Measurements from ENCODE around the gene F10. TPM values are rescaled to one million over a fixed set of nuclear protein-coding genes. Genes with fewer than 3 reads are reported as not detected.
"Not testable (repeated sequence)": the region's sequence is repeated elsewhere in the genome, so short reads cannot be mapped to it uniquely, and the experiment has no call there.

Gene F10
- total RNA-seq, 2 donors from 2014 or later: 25.5 to 31.5 TPM

DNA sequence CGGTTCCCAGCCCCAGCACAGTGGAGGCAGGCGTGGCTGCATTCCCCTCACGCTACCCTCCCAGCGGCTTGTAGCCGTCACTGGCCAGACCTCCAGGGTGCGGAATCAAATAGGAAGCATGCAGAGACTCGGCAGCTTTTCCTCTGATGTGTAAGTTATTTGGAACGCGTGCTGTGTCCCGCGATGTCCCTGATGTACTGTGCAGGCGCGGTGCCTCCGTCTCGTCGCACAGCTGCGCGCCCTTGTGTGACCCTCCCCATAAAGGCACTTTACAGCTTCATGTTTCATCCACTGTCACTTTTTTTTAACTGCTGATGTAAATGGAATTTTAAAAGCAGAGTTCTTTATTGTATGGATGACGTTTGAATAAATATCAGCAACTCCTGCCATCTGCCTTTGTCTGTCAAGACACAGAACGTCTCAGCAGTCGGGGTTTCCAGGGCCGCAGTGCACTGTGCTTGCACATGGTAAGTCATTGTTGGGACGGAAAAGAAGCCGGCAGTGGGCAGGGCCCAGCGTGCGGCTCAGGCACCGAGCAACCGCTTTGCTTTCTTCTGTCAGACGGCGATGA lies 24.4 kb upstream of the F10 start:
- DNase-seq (ENCODE audit: low spot score) (no peak), ATAC-seq (ENCODE audit: insufficient number of reproducible peaks, low FRiP score, low read depth) (no peak)
- Histone ChIP-seq H3K4me3 (no peak overlapping the region), H3K27me3 (replicated peaks; ENCODE audit: insufficient read depth) (no peaks in the 10 kb centered on the region), H3K4me1 (ENCODE audit: control insufficient read depth in 1 of 2, low read depth in 2 of 2) (no peaks in the 10 kb centered on the region), H3K27ac (no peak overlapping the region), H3K9me3 (no peaks in the 10 kb centered on the region), H3K36me3 (no peaks in the 10 kb centered on the region)
- no peak for TF ChIP-seq CTCF (IDR thresholded peaks at IDR 0.05)

DNA sequence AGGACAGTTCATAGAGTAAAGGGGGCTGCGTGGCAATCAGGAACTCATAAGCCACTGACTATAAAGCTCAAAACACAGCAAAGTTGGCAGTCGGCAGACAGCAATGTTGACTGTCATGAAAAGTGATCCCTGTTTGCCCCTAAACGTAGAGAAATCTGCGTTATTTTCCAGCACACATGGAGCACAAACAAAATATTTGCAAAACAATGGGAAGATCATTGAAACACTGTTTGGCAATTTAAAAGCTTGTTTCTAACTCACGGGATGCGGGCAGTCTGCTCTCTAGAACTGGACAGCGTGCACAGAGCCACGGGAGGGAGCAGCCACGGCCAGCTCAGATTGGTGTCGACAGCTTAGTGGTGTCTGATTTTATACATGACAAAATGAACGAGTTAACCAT lies 23.5 kb upstream of the F10 start:
- H3K9me3 ChIP-seq: no peaks in the 10 kb centered on the region
- H3K27ac ChIP-seq: no peak overlapping the region
- no peak for TF ChIP-seq CTCF (IDR thresholded peaks at IDR 0.05)
- no peak for DNase-seq (ENCODE audit: low spot score)
- H3K36me3 ChIP-seq: no peaks in the 10 kb centered on the region
- no peaks in the 10 kb centered on the region for H3K27me3 ChIP-seq (replicated peaks; ENCODE audit: insufficient read depth)
- H3K4me3 ChIP-seq: no peak overlapping the region
- no peaks in the 10 kb centered on the region for H3K4me1 ChIP-seq (ENCODE audit: control insufficient read depth in 1 of 2, low read depth in 2 of 2)
- ATAC-seq (ENCODE audit: insufficient number of reproducible peaks, low FRiP score, low read depth): no peak

DNA sequence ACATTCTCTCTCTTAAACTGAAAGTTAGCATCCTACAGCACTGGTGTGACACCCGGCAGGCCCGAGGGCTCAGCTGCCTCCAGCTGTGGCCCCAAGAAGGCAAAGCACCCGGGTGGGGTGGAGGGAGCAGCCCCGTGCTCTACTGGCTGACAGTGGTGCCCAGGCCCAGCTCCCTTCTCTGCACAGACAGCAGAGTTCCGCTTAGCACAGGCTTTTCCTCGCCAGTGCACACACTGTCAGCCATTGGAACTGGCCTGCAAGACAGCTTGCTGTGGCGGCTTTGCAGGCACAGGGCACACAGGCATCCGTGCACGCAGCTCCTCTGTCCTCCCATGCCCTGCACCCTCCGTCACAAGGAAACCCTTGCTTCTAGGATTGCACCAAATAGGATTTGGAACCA lies 20.3 kb upstream of the F10 start:
- not testable (repeated sequence) for H3K27ac ChIP-seq; H3K4me1 ChIP-seq (ENCODE audit: control insufficient read depth in 1 of 2, low read depth in 2 of 2); DNase-seq (ENCODE audit: low spot score); H3K9me3 ChIP-seq; H3K36me3 ChIP-seq; ATAC-seq (ENCODE audit: insufficient number of reproducible peaks, low FRiP score, low read depth); H3K27me3 ChIP-seq (replicated peaks; ENCODE audit: insufficient read depth); H3K4me3 ChIP-seq

GRCh38 chr13:113102727-113103126 lies 19.9 kb upstream of the F10 start:
- TF ChIP-seq CTCF (IDR thresholded peaks at IDR 0.05): no peak
- H3K27me3 ChIP-seq (replicated peaks; ENCODE audit: insufficient read depth): no peaks in the 10 kb centered on the region
- no peaks in the 10 kb centered on the region for H3K9me3 ChIP-seq
- no peak overlapping the region for H3K27ac ChIP-seq
- H3K4me1 ChIP-seq (ENCODE audit: control insufficient read depth in 1 of 2, low read depth in 2 of 2): no peaks in the 10 kb centered on the region
- no peaks in the 10 kb centered on the region for H3K36me3 ChIP-seq
- ATAC-seq (ENCODE audit: insufficient number of reproducible peaks, low FRiP score, low read depth): no peak
- no peak for DNase-seq (ENCODE audit: low spot score)
- no peak overlapping the region for H3K4me3 ChIP-seq

DNA sequence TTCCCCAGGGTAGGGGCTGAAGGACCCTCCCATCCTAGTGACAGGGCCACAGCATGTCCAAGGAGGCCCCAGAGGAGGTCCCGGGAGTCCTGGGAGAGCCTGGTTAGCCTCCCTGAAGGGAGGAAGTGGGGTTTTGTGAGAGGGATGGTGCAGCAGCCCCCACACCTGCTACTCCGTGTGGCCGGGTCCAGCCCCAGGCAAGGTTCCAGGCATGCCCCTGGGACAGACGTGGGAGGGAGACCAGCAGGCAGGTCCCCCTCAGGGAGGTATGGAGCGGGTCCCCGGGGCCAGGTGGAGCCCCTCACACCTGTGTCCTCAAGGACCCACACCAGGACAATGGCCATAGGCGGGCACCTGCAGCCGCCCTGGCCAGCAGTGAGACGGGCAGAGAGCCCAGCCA lies 19.0 kb upstream of the F10 start:
- Histone ChIP-seq H3K36me3 (no peaks in the 10 kb centered on the region), H3K27ac (no peak overlapping the region), H3K27me3 (replicated peaks; ENCODE audit: insufficient read depth) (no peaks in the 10 kb centered on the region), H3K4me3 (no peak overlapping the region), H3K9me3 (no peaks in the 10 kb centered on the region), H3K4me1 (ENCODE audit: control insufficient read depth in 1 of 2, low read depth in 2 of 2) (no peaks in the 10 kb centered on the region)
- no peak for TF ChIP-seq CTCF (IDR thresholded peaks at IDR 0.05)
- ATAC-seq (ENCODE audit: insufficient number of reproducible peaks, low FRiP score, low read depth): no peak
- no peak for DNase-seq (ENCODE audit: low spot score)

Data from thoracic aorta (tissue), 2 donors.